GM18507 (cell line): ENCODE data around the gene INPP5D.
"Not testable (repeated sequence)": the region's sequence is repeated elsewhere in the genome, so short reads cannot be mapped to it uniquely, and the experiment has no call there.

ENCODE experiments used
- DNase-seq: peaks from one replicate; pipeline ENCODE4 v3.0.0; 2011; ENCODE audit warnings: low read depth; ENCODE audit not compliant: insufficient read length; ENCODE audit errors: extremely low spot score
- FAIRE-seq: peaks from 2 replicates; lab custom pipeline; 2011; peaks lifted over from hg19 to GRCh38; lab: Jason Lieb, UNC

The INPP5D gene

GRCh38 chr2:233085037-233085838 is 25.1 kb downstream of the INPP5D start:
- FAIRE-seq (no peak), DNase-seq (no peak)

GRCh38 chr2:233085839-233086150 is 25.7 kb downstream of the INPP5D start:
- no peak for DNase-seq
- FAIRE-seq = no peak

DNA sequence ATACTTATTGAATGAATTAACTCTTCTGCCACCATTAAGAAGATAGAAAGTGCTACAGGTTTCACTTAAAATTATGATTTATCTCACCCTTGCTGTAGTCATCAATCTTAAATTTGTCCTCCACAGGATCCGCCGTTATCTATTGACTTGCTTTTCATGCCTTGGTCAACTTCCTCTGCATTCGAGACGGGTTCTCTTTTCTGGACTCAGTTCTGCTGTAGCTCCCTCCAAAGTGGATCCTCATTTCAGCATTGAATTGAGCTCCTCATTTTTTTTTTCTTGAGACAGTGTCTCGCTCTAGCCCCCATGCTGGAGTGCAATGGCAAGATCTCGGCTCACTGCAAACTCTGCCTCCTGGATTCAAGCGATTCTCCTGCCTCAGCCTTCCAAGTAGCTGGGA is 27.6 kb downstream of the INPP5D start:
- DNase-seq = no peak
- no peak for FAIRE-seq

- no peak for FAIRE-seq
- DNase-seq = no peak
Measured at GRCh38 chr2:233088972-233089345, 28.8 kb downstream of the INPP5D start.

DNA sequence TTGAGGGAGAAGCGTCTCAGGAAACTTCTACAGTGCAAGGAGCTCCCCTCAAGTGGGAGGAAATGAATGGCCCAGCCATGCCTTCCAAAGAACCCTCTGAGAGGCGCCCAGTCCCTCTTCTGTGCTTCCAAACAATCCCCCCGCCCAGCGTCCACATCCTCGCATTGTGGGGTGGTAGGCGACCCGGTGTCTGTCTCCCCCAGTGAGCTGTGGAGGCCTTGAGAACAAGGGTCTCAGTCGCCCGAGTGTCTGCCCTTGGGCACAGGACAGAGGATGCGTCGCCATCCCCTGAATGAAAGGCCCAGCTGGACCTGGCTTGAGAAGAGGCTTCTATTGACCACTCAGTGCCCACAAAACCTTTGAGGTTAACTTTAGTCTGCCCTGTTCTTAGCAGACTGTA is 29.7 kb downstream of the INPP5D start:
- DNase-seq (no peak), FAIRE-seq (no peak)

DNA sequence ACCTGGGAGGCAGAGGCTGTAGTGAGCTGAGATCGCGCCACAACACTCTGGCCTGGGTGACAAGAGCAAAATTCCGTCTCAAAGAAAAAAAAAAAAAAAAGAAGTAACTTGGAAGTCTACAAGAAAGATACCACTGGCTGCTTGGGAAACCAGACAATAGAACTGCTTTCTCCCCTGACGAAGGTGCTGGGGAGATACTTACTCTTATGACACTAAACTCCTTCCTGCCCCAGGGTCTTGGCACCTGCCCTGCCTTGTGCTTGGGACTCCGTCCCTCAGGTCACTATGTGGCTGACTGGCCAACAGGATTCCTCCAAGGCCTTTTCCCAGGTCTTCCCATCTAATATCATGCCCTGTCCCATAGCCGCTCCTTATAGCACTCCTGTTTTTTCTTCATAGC is 30.7 kb downstream of the INPP5D start:
- no peak for FAIRE-seq
- DNase-seq = no peak

DNA sequence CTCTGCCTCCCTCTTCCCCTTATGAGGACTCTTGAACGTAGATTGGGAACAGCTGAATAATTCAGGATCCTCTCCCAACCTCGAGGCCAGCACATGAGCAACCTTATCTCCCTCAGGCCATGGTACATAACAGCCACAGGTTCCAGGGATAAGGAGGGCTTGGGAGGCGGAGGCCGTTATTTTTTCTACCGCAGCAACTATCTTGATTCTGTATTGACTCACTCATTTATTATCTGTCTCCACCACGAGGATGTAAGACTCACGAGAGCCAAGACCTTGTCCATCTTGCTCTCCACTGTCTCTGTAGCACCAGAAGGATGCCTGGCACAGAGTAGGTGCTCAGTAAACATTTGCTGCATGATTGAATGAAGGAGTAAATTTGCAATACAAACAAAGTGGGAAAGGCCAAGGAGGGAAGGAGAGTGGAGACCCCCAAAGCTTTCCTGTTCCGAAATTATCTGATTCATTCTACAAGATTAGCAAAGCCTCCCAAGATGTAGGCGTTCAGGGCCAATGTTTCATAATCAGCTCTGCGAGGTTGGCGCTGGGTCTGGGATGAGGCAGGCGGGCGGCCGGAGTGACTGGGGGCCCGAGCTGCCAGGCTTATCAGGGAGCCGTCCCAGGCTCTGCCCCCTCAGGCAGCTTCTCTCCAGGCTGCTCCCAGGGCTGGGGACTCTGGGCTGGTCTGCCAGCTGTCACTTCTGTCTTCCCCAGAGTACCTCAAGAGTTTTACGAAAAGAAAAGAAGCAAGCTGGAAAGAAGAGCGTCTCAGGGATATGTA is 31.6 kb downstream of the INPP5D start:
- no peak for FAIRE-seq
- DNase-seq = no peak

GRCh38 chr2:233092432-233093165 is 32.5 kb downstream of the INPP5D start:
- DNase-seq (no peak), FAIRE-seq (peak; percentile 76)

GRCh38 chr2:233093166-233093448 is 33.0 kb downstream of the INPP5D start:
- DNase-seq (no peak), FAIRE-seq (no peak)

DNA sequence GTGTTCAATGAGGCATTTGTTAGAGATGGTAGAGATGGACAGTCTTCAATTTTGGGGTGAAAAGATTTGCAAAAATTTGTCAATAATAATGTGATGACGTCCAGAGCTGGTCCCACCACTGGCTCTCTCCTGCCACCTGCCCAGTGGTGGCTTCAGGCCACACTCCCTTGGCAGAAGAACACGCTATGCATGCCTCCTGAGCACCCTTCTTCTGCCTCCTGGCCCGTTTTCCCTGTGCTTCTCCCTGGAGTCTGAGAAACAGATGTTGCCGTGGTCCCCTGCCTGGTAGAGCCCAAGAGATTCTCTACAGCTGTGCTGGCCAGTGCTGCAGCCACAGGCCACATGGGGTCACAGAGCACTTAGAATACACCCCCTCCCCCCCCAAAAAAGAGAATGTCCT is 33.6 kb downstream of the INPP5D start:
- DNase-seq (no peak), FAIRE-seq (no peak)

GRCh38 chr2:233094614-233095013 is 34.5 kb downstream of the INPP5D start:
- FAIRE-seq = no peak
- DNase-seq = no peak

DNA sequence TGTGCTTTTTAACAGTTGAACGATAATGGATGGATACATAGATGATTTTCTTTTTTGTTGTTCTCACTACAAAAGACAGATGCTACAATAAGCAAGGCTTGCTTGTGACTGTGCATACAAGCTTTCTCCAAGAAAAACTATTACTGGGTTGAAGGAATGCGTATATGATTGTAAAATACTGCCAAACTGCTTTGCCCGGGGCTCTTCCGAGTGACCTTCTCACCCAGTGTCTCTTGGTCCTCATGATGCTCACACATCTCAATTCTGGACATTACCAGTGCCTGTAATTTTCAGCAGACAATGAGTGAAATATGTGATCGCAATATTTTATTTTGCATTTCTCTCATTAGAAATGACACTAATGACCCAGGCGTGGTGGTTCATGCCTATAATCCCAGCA is 35.9 kb downstream of the INPP5D start:
- DNase-seq (no peak), FAIRE-seq (peak; percentile 9)

- FAIRE-seq (no peak), DNase-seq (no peak)
Measured at GRCh38 chr2:233098618-233099017, 38.5 kb downstream of the INPP5D start.

GRCh38 chr2:233099820-233100191 is 39.7 kb downstream of the INPP5D start:
- DNase-seq, FAIRE-seq: not testable (repeated sequence)

DNA sequence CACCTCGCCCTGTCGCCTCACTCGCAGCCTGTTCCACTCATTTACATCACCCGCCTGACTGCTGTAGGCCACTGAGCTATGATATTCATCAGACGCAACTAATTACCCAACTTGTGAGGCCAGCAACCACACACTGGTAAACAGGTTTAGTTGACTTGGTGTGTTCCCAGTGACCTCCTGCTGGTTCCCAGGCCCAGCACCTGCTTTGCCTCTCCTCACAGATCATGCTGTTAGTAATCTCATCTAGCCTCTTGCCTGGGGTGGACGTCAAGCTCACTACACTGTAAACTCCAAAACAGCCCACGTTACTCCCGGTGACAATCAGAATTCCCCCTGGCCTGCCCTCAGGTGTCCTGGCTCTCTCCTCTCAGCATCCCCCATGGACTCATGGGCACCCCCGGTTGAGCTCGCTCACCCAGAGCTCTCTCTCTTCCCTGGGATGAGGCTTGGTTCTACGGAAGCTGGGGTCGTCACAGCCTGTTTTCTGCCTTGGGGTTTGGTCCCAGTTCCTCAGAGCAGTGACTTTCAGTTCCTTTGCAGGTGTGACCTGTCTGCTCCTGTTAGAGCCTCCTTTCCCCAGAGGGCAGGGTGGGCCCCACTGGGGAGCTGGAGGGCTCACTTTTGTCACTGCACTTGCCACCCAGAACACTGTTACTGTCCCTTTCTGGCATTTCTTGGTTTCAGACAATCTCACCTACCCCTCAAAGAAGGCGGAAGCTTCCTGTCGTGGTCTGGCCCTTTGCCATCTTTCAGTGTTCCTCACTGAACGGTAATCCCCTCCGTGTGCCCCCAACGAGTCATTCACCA is 40.3 kb downstream of the INPP5D start:
- FAIRE-seq (peak; percentile 98), DNase-seq (peak; percentile 66)

DNA sequence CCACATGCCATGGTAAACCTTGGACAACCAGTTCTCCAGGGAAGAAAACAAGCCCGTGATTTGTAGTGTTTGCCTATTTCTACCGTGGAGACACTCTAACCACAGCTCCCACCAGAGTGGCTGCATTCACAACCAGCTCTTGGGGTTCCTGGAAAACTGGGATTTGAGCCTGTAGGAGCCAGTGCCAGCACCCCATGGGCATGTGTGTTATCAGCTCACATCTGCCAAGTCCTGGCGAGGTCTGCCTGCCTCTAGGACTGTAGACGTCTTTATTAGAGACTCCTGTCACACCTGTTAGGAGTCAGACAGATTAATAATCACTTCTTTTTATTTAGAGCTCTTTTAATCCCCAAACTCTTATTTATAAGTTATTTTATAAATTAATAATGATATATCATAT is 41.0 kb downstream of the INPP5D start:
- no peak for DNase-seq
- no peak for FAIRE-seq

GRCh38 chr2:233101816-233102215 is 41.7 kb downstream of the INPP5D start:
- FAIRE-seq (no peak), DNase-seq (no peak)

DNA sequence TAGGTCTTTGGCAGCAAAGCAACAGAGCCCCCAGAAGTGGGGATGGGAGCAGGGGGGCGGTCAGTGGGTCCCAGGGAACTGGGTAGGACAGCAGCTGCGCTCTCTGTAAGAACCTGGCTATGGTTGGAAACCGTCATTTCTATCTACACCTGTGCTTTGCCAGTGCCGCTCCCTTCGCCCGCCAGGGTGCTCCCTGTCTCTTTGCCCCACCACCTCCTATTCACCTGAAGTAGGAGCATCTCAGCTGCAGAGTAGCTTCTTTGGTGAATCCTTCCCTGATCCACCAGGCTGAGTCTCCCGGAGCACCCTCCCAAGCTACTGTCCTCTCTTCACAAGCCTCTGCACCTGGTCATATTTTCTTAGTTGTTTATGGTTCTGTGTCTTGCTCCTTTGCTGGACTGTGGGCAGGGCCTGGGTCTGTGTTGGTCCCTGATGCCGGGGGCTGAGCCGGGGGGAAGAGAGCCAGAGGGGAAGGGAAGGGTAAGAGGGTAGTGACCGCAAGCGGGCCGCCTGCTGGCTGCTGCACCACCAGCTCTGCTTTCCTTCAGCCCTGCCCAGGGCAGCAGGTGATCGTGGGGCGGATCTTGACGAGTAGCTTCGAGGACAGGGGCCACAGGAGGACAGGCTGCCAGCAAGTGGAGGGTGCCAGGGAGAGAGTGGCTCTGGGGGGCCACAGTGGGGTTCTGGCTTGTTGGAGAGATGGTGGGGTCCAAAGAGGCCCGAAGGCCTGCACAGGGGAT is 45.2 kb downstream of the INPP5D start:
- FAIRE-seq (no peak), DNase-seq (no peak)

GRCh38 chr2:233105930-233106329 is 45.8 kb downstream of the INPP5D start:
- no peak for DNase-seq
- FAIRE-seq = no peak
